Fibroblast of villous mesenchyme (primary cell): Measurements from ENCODE around the gene DDI1. TPM values are rescaled to one million over a fixed set of nuclear protein-coding genes. Genes with fewer than 3 reads are reported as not detected.

Experiments
- DNase-seq: peaks from one replicate; pipeline ENCODE4 v3.0.0-alpha.2; 2010; ENCODE audit warnings: low read depth
- H3K4me3 ChIP-seq: 2 replicates; pipeline ENCODE4 v1.5.1; 2011; ENCODE audit warnings: low read depth, mild to moderate bottlenecking, low read length
- total RNA-seq: library from RNA; depleted of rRNA; stranded (reverse); fragments of >200 nt; gene quantifications from 2 replicates; pipeline ENCODE4 v1.2.3, GENCODE V29; 2012
- TF ChIP-seq, protein P1 (sequence below): IDR thresholded peaks from 2 replicates; pipeline ENCODE4 v1.5.1; 2012; ENCODE audit warnings: low read depth, mild to moderate bottlenecking, low read length; ENCODE audit not compliant: insufficient read depth

DDI1 gene
- total RNA-seq, 1 donor = under 0.01 TPM

DNA sequence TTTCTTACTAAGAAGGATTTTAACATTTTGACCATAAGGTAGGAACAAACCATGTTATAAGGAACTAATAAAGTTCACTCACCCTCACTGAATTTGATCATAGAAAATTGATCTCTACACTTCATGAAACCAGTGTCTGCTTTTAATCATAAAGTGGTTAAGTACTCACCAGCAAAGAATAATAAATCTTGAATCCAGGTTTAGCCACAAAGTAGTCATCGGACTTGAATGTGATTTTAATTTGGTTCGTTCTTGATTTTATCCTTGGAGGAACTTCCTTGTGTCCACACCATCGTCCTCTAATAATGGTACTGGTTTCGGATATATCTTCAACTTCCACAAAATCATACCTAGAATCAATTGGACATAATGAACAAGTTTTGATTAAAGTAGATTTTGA lies 40.5 kb upstream of the DDI1 start:
- TF ChIP-seq, protein P1, sequence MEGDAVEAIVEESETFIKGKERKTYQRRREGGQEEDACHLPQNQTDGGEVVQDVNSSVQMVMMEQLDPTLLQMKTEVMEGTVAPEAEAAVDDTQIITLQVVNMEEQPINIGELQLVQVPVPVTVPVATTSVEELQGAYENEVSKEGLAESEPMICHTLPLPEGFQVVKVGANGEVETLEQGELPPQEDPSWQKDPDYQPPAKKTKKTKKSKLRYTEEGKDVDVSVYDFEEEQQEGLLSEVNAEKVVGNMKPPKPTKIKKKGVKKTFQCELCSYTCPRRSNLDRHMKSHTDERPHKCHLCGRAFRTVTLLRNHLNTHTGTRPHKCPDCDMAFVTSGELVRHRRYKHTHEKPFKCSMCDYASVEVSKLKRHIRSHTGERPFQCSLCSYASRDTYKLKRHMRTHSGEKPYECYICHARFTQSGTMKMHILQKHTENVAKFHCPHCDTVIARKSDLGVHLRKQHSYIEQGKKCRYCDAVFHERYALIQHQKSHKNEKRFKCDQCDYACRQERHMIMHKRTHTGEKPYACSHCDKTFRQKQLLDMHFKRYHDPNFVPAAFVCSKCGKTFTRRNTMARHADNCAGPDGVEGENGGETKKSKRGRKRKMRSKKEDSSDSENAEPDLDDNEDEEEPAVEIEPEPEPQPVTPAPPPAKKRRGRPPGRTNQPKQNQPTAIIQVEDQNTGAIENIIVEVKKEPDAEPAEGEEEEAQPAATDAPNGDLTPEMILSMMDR = no peak
- DNase-seq = no peak
- H3K4me3 ChIP-seq = no peak overlapping the region

DNA sequence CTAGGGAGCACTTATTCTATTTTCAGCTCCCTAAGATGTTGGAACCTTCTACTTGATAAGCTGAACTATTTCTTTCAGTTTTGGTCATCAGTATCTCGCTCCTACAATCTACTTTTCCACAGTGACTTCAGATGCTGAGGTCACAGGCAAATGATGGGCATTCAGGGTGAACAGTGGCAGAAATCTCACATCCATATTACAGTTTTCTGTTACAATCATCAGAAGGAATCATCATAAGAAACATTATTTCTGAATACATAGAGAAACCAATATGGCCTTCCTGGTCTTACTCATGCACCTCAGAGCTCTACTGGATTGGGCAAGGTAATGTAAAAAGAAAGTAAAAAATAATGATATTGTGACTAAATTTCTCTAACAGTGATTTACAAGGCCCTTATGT lies 39.4 kb upstream of the DDI1 start:
- DNase-seq = no peak
- H3K4me3 ChIP-seq = no peak overlapping the region
- TF ChIP-seq, protein P1 = no peak

DNA sequence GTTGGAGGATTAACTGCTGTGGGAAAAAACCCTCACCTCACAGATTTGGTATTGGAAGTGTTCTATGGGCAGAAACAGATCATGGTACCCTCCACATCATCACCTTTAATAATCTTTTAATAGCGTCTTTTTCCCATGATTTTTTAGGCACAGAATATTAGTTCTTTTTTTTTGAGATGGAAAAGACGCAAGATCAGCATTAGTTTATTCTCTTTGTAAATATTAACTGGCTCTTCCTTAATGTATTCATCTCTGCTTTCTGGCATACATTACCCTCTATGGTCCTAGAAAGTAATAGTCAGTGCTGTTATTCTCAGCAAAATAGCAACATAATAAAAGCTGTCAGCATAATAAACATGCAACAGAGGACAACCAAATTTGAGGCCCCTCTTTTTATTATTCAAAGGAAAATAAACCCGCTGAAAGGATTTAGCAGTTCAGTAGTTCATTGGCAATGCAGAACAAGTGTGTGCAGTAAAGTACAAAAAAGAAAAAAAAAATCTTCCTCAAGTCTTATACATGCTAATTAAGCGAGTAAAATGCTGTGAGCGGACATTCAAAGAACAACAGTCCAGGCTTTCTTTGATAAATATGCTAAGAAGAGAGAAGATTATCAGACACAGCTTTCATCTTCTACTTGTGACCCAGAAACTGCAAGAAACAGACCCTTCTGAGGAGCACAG lies 37.5 kb upstream of the DDI1 start:
- H3K4me3 ChIP-seq = no peak overlapping the region
- no peak for DNase-seq
- TF ChIP-seq, protein P1 = no peak

DNA sequence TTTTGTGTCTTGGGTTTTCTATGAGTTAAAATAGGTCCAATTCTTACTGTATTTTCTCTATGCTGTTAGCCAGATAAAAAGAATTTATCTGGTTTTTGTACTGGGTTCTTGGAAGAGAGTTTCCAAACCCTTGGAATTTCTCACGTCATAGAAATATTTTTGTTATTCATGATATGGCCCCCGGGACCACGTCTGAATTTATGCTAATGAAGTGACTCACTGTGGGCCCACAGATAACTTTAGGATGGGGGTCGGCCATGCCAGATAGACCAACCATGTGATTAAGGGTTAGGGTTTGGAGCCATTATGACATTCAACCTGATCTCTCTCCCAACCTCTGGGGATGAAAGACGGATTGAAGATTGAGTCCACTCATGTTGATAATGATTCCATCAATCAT lies 35.6 kb upstream of the DDI1 start:
- TF ChIP-seq, protein P1 = no peak
- DNase-seq = peak; percentile 27
- H3K4me3 ChIP-seq = no peak overlapping the region

DNA sequence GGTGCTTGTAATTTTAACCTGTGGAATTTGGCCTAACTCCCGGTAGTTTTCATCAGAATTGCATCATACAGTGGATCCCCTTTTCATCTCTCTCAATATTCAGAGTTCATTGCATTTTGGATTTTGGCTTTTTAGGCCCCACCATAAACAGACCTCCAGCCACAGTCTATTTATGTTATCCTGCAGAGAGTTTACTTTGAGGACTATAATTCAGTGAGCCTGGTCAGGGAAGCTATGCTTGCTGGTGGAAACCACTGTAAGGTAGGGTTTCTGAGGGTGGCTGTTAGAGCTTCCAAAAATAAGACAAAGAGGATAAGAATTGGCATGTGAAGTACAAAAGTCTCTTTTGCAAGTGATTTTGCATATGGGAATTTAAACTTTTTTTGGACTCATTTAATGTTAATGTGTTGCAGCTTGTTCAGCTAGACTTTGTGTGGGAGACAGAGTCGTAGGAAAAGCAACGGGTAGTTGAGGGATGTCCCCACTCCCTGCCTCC lies 34.8 kb upstream of the DDI1 start:
- TF ChIP-seq, protein P1 = no peak
- DNase-seq = peak; percentile 28

DNA sequence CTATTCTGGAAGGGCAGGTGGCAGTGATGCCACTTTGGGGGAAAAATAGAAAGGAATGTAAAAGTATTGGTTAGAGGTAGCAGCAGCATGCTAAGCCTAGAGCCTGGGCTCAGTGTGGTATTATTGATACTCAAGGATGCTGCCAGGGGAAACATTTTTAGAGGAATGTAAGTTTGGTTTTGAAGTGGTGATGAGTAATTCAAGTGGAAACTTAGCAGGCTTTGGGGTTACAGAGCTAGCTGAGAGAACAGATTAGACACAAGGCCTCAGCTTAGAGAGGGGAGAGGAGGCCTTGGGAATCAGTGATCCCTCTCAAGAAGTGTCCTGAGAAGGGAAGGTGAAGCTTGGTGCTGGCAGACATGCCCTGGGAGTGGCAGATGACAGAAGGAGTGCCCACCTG lies 32.9 kb upstream of the DDI1 start:
- peak; percentile 9 for DNase-seq
- TF ChIP-seq, protein P1 = no peak
- H3K4me3 ChIP-seq = no peak overlapping the region

More for the DNA sequence above, 34.8 kb upstream of the DDI1 start:
- H3K4me3 ChIP-seq = no peak overlapping the region
